Measurements from ENCODE around the gene ZNF548.

The ZNF548 gene

GRCh38 chr19:57441979-57442752 lies 52.5 kb downstream of the ZNF548 start:
- Histone ChIP-seq H3K27me3 (ENCODE audit: control insufficient read depth, insufficient read depth, low read length) (no peaks in the 10 kb centered on the region), H3K36me3 (ENCODE audit: insufficient read depth, low read length) (peaks cover 29% of the 10 kb centered on the region), H3K4me3 (ENCODE audit: low read length) (no peak overlapping the region), H3K9ac (ENCODE audit: low read depth, low read length) (no peak overlapping the region), H3K4me2 (ENCODE audit: low read length) (no peak overlapping the region), H3K9me3 (replicated peaks; ENCODE audit: low read length) (peaks cover 23% of the 10 kb centered on the region), H3K4me1 (ENCODE audit: control insufficient read depth, insufficient read depth, low read length) (peaks cover 3% of the 10 kb centered on the region)

DNA sequence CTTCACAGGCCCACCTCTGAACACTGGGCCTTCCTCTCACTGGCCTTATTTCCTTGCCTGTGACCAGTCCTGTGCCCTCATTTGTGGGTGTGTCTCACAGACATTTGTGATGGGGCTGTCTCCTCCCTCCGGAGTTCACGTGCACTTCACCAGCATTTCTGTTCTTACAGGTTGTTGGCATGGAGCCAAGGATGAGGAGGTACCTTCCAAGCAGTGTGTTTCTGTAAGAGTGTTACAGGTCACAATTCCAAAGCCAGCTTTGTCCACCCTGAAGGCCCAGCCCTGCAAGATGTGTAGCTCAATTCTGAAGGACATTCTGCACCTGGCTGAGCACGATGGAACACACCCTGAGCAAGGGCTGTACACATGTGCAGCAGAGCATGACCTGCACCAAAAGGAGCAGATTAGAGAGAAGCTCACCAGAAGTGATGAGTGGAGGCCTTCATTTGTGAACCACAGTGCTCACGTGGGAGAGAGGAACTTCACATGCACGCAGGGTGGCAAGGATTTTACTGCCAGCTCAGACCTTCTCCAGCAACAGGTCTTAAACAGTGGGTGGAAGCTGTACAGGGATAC lies 53.6 kb downstream of the ZNF548 start:
- Histone ChIP-seq H3K9me3 (replicated peaks; ENCODE audit: low read length) (peaks cover 23% of the 10 kb centered on the region), H3K4me2 (ENCODE audit: low read length) (no peak overlapping the region), H3K4me1 (ENCODE audit: control insufficient read depth, insufficient read depth, low read length) (no peaks in the 10 kb centered on the region), H3K9ac (ENCODE audit: low read depth, low read length) (no peak overlapping the region), H3K36me3 (ENCODE audit: insufficient read depth, low read length) (peaks cover 29% of the 10 kb centered on the region), H3K4me3 (ENCODE audit: low read length) (no peak overlapping the region), H3K27me3 (ENCODE audit: control insufficient read depth, insufficient read depth, low read length) (no peaks in the 10 kb centered on the region)

DNA sequence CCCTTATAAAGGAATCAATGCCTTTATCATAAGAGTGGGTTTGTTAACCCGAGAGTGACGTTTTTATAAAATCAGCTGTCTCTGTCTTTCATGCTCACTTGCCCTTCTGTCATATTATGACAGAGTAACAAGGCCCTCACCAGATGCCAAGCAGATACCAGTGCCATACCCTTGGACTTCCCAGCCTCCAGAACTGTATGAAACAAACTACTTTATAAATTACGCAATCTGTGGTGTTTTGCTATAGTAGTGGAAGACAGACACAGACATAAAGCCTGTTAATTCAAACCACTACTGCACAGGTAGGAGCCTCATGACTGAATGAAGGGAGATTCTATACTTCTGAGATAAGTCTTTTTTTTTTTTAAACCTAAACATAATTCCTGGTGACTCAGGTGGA lies 62.7 kb downstream of the ZNF548 start:
- H3K9me3 ChIP-seq (replicated peaks; ENCODE audit: low read length), result no peaks in the 10 kb centered on the region
- no peaks in the 10 kb centered on the region for H3K4me1 ChIP-seq (ENCODE audit: control insufficient read depth, insufficient read depth, low read length)
- H3K4me2 ChIP-seq (ENCODE audit: low read length), result no peak overlapping the region
- H3K27me3 ChIP-seq (ENCODE audit: control insufficient read depth, insufficient read depth, low read length), result no peaks in the 10 kb centered on the region
- H3K4me3 ChIP-seq (ENCODE audit: low read length), result no peak overlapping the region
- H3K9ac ChIP-seq (ENCODE audit: low read depth, low read length), result no peak overlapping the region
- H3K36me3 ChIP-seq (ENCODE audit: insufficient read depth, low read length), result peaks cover 3% of the 10 kb centered on the region
